Trophoblast cell (in vitro differentiated cells and primary cell): ENCODE results near the gene YY1.

Experiments used
- DNase-seq, 2 donors: peaks; one replicate each; pipeline ENCODE4 v3.0.0-alpha.2; 2016
- H2AFZ ChIP-seq: 2 replicates; pipeline ENCODE4 v1.6.1; 2013; ENCODE audit warnings: low read length, moderate library complexity, mild to moderate bottlenecking; ENCODE audit not compliant: insufficient read depth, poor library complexity
- H2AK5ac ChIP-seq: 2 replicates; pipeline ENCODE4 v1.6.1; 2013; ENCODE audit warnings: mild to moderate bottlenecking, low read length
- H2BK120ac ChIP-seq: 2 replicates; pipeline ENCODE4 v1.6.1; 2013; ENCODE audit warnings: low read length, mild to moderate bottlenecking, moderate library complexity; ENCODE audit not compliant: insufficient read depth, poor library complexity
- H2BK12ac ChIP-seq: 2 replicates; pipeline ENCODE4 v1.6.1; 2013; ENCODE audit warnings: mild to moderate bottlenecking, low read length, moderate library complexity
- H2BK5ac ChIP-seq: 2 replicates; pipeline ENCODE4 v1.6.1; 2013; ENCODE audit warnings: low read length, low read depth, moderate library complexity, mild to moderate bottlenecking; ENCODE audit not compliant: poor library complexity
- H3K14ac ChIP-seq: 2 replicates; pipeline ENCODE4 v1.6.1; 2013; ENCODE audit warnings: mild to moderate bottlenecking, low read length
- H3K18ac ChIP-seq: 2 replicates; pipeline ENCODE4 v1.6.1; 2013; ENCODE audit warnings: mild to moderate bottlenecking, low read length
- H3K23ac ChIP-seq: 2 replicates; pipeline ENCODE4 v1.6.1; 2013; ENCODE audit warnings: low read length
- H3K27ac ChIP-seq: 2 replicates; pipeline ENCODE4 v1.5.1; 2013; ENCODE audit warnings: low read depth, mild to moderate bottlenecking, inconsistent platforms, low read length, moderate library complexity
- H3K27me3 ChIP-seq: 2 replicates; pipeline ENCODE4 v1.6.1; 2013; ENCODE audit warnings: inconsistent platforms, mild to moderate bottlenecking, low read length, moderate library complexity; ENCODE audit not compliant: insufficient read depth
- H3K36me3 ChIP-seq, 2 experiments: 1 replicate in 1 of 2; 2 replicates in 1 of 2; pipeline ENCODE4 v1.6.1; 2013; ENCODE audit warnings: low read length in 2 of 2, mild to moderate bottlenecking in 2 of 2, moderate library complexity in 1 of 2; ENCODE audit not compliant: insufficient read depth in 2 of 2, control insufficient read depth in 1 of 2
- H3K4ac ChIP-seq: 2 replicates; pipeline ENCODE4 v1.6.1; 2013; ENCODE audit warnings: low read depth, mild to moderate bottlenecking, low read length, moderate library complexity
- H3K4me1 ChIP-seq, 2 experiments: 1 replicate in 1 of 2; 2 replicates in 1 of 2; pipeline ENCODE4 v1.6.1; 2013; ENCODE audit warnings: low read length in 2 of 2, mild to moderate bottlenecking in 2 of 2, moderate library complexity in 1 of 2; ENCODE audit not compliant: insufficient read depth in 2 of 2, control insufficient read depth in 1 of 2
- H3K4me2 ChIP-seq: 2 replicates; pipeline ENCODE4 v1.6.1; 2013; ENCODE audit warnings: inconsistent platforms, mild to moderate bottlenecking, low read length, moderate library complexity
- H3K4me3 ChIP-seq: 2 replicates; pipeline ENCODE4 v1.5.1; 2013; ENCODE audit warnings: mild to moderate bottlenecking, low read depth, low read length, inconsistent platforms
- H3K79me1 ChIP-seq: one replicate; pipeline ENCODE4 v1.6.1; 2013; ENCODE audit warnings: low read length
- H3K79me2 ChIP-seq: 2 replicates; pipeline ENCODE4 v1.6.1; 2013; ENCODE audit warnings: low read length, mild to moderate bottlenecking; ENCODE audit not compliant: control insufficient read depth, insufficient read depth, poor library complexity
- H3K9ac ChIP-seq: 2 replicates; pipeline ENCODE4 v1.6.1; 2013; ENCODE audit warnings: mild to moderate bottlenecking, low read length
- H3K9me3 ChIP-seq: 2 replicates; pipeline ENCODE4 v1.6.1; 2013; ENCODE audit warnings: low read depth, mild to moderate bottlenecking, control low read depth, inconsistent platforms, low read length; ENCODE audit not compliant: insufficient read depth
- H4K12ac ChIP-seq: 2 replicates; pipeline ENCODE4 v1.6.1; 2013; ENCODE audit warnings: low read depth, mild to moderate bottlenecking, low read length, moderate library complexity
- H4K8ac ChIP-seq: 2 replicates; pipeline ENCODE4 v1.6.1; 2013; ENCODE audit warnings: low read depth, mild to moderate bottlenecking, low read length, moderate library complexity
- H4K91ac ChIP-seq: one replicate; pipeline ENCODE4 v1.6.1; 2013; ENCODE audit warnings: low read depth, mild to moderate bottlenecking, low read length, moderate library complexity
- WGBS: extraction: QIAGEN DNeasy Blood & Tissue Kit; methylation state at CpG from one replicate; pipeline ENCODE4 v1.1.7; 2013; ENCODE audit warnings: missing lambda C conversion rate; ENCODE audit not compliant: insufficient read length, insufficient coverage; ENCODE audit errors: extremely low coverage; 5-methylcytosine and 5-hydroxymethylcytosine counted together

The YY1 gene

GRCh38 chr14:100237735-100238418, 1.1 kb upstream of the YY1 start:
- Histone ChIP-seq H2AFZ (peak overlapping the region; percentile 98), H3K4ac (peak overlapping the region; percentile 96), H4K91ac (peak overlapping the region; percentile 94), H3K27ac (peak overlapping the region; percentile 98), H3K14ac (peak overlapping the region; percentile 88), H2BK12ac (no peak overlapping the region), H2BK120ac (peak overlapping the region; percentile 52), H3K4me1 (no peaks in the 10 kb centered on the region), H4K12ac (peak overlapping the region; percentile 79), H3K23ac (no peak overlapping the region), H3K9me3 (peaks cover 4% of the 10 kb centered on the region), H2AK5ac (peak overlapping the region; percentile 39), H4K8ac (peak overlapping the region; percentile 90), H3K18ac (peak overlapping the region; percentile 77), H3K4me3 (peak overlapping the region; percentile 99), H3K79me1 (peaks cover 15% of the 10 kb centered on the region), H3K27me3 (no peaks in the 10 kb centered on the region), H3K79me2 (peaks cover 28% of the 10 kb centered on the region), H2BK5ac (peak overlapping the region; percentile 76), H3K4me2 (peak overlapping the region; percentile 92), H3K36me3 (peaks cover 0 to 1% of the 10 kb centered on the region in 2 experiments), H3K9ac (peak overlapping the region; percentile 97)
- no CpG with 5 or more reads among the region's 64 CpGs for WGBS
- peak; percentile 10 to 55 for DNase-seq

GRCh38 chr14:100239211-100239839, 381 bp downstream of the YY1 start:
- peak overlapping the region; percentile 49 for H3K4me2 ChIP-seq
- peak overlapping the region; percentile 58 for H2BK12ac ChIP-seq
- peaks cover 0 to 1% of the 10 kb centered on the region in 2 experiments for H3K36me3 ChIP-seq
- H3K18ac ChIP-seq: peak overlapping the region; percentile 95
- H2AK5ac ChIP-seq: peak overlapping the region; percentile 100
- H3K79me1 ChIP-seq: peaks cover 15% of the 10 kb centered on the region
- peaks cover 4% of the 10 kb centered on the region for H3K9me3 ChIP-seq
- peak overlapping the region; percentile 87 for H3K23ac ChIP-seq
- peak overlapping the region; percentile 100 for H3K4me3 ChIP-seq
- peak overlapping the region; percentile 85 for H4K12ac ChIP-seq
- H3K9ac ChIP-seq: peak overlapping the region; percentile 79
- WGBS: no CpG with 5 or more reads among the region's 93 CpGs
- peak; percentile 4 to 55 for DNase-seq
- peak overlapping the region; percentile 99 for H3K14ac ChIP-seq
- H3K79me2 ChIP-seq: peaks cover 35% of the 10 kb centered on the region
- H2AFZ ChIP-seq: peak overlapping the region; percentile 75
- peak overlapping the region; percentile 85 for H4K8ac ChIP-seq
- peak overlapping the region; percentile 80 for H2BK5ac ChIP-seq
- H2BK120ac ChIP-seq: peak overlapping the region; percentile 71
- H3K4ac ChIP-seq: peak overlapping the region; percentile 97
- peak overlapping the region; percentile 95 for H4K91ac ChIP-seq
- no peaks in the 10 kb centered on the region for H3K4me1 ChIP-seq
- H3K27me3 ChIP-seq: no peaks in the 10 kb centered on the region
- H3K27ac ChIP-seq: peak overlapping the region; percentile 99

GRCh38 chr14:100239840-100240667, 1.1 kb downstream of the YY1 start:
- Histone ChIP-seq H3K4ac (peak overlapping the region; percentile 97), H3K36me3 (no peaks in the 10 kb centered on the region), H3K79me2 (peaks cover 37% of the 10 kb centered on the region), H3K4me1 (no peaks in the 10 kb centered on the region), H3K27me3 (no peaks in the 10 kb centered on the region), H3K23ac (no peak overlapping the region), H3K18ac (peak overlapping the region; percentile 95), H3K27ac (peak overlapping the region; percentile 99), H2AFZ (peak overlapping the region; percentile 75), H3K4me2 (peak overlapping the region; percentile 68), H4K91ac (peak overlapping the region; percentile 95), H3K79me1 (peaks cover 15% of the 10 kb centered on the region), H3K14ac (peak overlapping the region; percentile 99), H2BK120ac (peak overlapping the region; percentile 71), H2BK12ac (no peak overlapping the region), H3K4me3 (peak overlapping the region; percentile 100), H4K12ac (peak overlapping the region; percentile 85), H4K8ac (peak overlapping the region; percentile 85), H3K9ac (peak overlapping the region; percentile 91), H2BK5ac (peak overlapping the region; percentile 83), H2AK5ac (peak overlapping the region; percentile 100), H3K9me3 (peaks cover 4% of the 10 kb centered on the region)
- peak; percentile 96 to 97 for DNase-seq
- WGBS: no CpG with 5 or more reads among the region's 115 CpGs

GRCh38 chr14:100240668-100241032, 1.7 kb downstream of the YY1 start:
- Histone ChIP-seq H3K9ac (peak overlapping the region; percentile 71), H2AK5ac (no peak overlapping the region), H3K79me2 (peaks cover 39% of the 10 kb centered on the region), H3K18ac (peak overlapping the region; percentile 61), H3K14ac (peak overlapping the region; percentile 64), H3K4me3 (peak overlapping the region; percentile 100), H3K9me3 (peaks cover 4% of the 10 kb centered on the region), H4K12ac (no peak overlapping the region), H3K79me1 (peaks cover 15% of the 10 kb centered on the region), H3K36me3 (no peaks in the 10 kb centered on the region), H2BK5ac (no peak overlapping the region), H4K8ac (no peak overlapping the region), H2AFZ (no peak overlapping the region), H2BK120ac (no peak overlapping the region), H3K4ac (no peak overlapping the region), H3K23ac (no peak overlapping the region), H4K91ac (peak overlapping the region; percentile 18), H3K4me2 (peak overlapping the region; percentile 68), H3K27me3 (no peaks in the 10 kb centered on the region), H2BK12ac (no peak overlapping the region), H3K27ac (peak overlapping the region; percentile 99), H3K4me1 (no peaks in the 10 kb centered on the region)
- no peak for DNase-seq
- no CpG with 5 or more reads among the region's 13 CpGs for whole genome bisulfite sequencing
